ENCODE data around the gene DGKQ. TPM values are rescaled to one million over a fixed set of nuclear protein-coding genes. Genes with fewer than 3 reads are reported as not detected.

The DGKQ gene
- total and polyA plus RNA-seq, 2 experiments from 2014 or later, result 4.0 to 22.4 TPM

DNA sequence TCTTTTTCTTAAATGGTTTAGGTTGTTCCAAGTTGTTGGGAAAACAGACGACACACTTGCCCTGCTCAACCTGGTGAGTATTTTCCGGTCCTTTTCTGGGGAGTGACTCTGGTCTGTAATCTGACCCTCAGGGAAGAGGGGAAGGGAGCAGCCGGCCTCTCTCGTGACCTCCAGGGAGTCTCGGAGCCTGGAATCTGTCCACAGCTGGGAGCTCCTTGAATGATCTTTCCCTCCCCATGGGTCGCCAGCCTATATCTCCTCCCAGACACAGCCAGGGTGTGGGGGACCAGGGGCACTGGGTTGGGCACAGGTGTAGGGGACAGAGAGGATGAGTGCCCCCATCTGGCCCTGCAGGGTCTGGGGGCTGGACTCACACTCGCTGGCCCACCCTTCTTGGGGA, 22.2 kb downstream of the DGKQ start (continued):
- TF ChIP-seq, protein P1, sequence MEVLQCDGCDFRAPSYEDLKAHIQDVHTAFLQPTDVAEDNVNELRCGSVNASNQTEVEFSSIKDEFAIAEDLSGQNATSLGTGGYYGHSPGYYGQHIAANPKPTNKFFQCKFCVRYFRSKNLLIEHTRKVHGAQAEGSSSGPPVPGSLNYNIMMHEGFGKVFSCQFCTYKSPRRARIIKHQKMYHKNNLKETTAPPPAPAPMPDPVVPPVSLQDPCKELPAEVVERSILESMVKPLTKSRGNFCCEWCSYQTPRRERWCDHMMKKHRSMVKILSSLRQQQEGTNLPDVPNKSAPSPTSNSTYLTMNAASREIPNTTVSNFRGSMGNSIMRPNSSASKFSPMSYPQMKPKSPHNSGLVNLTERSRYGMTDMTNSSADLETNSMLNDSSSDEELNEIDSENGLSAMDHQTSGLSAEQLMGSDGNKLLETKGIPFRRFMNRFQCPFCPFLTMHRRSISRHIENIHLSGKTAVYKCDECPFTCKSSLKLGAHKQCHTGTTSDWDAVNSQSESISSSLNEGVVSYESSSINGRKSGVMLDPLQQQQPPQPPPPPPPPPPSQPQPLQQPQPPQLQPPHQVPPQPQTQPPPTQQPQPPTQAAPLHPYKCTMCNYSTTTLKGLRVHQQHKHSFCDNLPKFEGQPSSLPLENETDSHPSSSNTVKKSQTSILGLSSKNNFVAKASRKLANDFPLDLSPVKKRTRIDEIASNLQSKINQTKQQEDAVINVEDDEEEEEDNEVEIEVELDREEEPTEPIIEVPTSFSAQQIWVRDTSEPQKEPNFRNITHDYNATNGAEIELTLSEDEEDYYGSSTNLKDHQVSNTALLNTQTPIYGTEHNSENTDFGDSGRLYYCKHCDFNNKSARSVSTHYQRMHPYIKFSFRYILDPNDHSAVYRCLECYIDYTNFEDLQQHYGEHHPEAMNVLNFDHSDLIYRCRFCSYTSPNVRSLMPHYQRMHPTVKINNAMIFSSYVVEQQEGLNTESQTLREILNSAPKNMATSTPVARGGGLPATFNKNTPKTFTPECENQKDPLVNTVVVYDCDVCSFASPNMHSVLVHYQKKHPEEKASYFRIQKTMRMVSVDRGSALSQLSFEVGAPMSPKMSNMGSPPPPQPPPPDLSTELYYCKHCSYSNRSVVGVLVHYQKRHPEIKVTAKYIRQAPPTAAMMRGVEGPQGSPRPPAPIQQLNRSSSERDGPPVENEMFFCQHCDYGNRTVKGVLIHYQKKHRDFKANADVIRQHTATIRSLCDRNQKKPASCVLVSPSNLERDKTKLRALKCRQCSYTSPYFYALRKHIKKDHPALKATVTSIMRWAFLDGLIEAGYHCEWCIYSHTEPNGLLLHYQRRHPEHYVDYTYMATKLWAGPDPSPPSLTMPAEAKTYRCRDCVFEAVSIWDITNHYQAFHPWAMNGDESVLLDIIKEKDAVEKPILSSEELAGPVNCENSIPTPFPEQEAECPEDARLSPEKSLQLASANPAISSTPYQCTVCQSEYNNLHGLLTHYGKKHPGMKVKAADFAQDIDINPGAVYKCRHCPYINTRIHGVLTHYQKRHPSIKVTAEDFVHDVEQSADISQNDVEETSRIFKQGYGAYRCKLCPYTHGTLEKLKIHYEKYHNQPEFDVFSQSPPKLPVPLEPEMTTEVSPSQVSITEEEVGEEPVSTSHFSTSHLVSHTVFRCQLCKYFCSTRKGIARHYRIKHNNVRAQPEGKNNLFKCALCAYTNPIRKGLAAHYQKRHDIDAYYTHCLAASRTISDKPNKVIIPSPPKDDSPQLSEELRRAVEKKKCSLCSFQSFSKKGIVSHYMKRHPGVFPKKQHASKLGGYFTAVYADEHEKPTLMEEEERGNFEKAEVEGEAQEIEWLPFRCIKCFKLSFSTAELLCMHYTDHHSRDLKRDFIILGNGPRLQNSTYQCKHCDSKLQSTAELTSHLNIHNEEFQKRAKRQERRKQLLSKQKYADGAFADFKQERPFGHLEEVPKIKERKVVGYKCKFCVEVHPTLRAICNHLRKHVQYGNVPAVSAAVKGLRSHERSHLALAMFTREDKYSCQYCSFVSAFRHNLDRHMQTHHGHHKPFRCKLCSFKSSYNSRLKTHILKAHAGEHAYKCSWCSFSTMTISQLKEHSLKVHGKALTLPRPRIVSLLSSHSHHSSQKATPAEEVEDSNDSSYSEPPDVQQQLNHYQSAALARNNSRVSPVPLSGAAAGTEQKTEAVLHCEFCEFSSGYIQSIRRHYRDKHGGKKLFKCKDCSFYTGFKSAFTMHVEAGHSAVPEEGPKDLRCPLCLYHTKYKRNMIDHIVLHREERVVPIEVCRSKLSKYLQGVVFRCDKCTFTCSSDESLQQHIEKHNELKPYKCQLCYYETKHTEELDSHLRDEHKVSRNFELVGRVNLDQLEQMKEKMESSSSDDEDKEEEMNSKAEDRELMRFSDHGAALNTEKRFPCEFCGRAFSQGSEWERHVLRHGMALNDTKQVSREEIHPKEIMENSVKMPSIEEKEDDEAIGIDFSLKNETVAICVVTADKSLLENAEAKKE (CRISPR knock-in tag; IDR thresholded peaks at IDR 0.05), result no peak
- TF ChIP-seq, protein P2, sequence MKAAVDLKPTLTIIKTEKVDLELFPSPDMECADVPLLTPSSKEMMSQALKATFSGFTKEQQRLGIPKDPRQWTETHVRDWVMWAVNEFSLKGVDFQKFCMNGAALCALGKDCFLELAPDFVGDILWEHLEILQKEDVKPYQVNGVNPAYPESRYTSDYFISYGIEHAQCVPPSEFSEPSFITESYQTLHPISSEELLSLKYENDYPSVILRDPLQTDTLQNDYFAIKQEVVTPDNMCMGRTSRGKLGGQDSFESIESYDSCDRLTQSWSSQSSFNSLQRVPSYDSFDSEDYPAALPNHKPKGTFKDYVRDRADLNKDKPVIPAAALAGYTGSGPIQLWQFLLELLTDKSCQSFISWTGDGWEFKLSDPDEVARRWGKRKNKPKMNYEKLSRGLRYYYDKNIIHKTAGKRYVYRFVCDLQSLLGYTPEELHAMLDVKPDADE (IDR thresholded peaks at IDR 0.05), result no peak
- no peak for TF ChIP-seq EZH2 (IDR thresholded peaks at IDR 0.05; ENCODE audit: low read depth, unreplicated experiment)
- TF ChIP-seq CREB1 (CRISPR knock-in tag; IDR thresholded peaks at IDR 0.05; ENCODE audit: low read depth), result no peak
- TF ChIP-seq NANOG (IDR thresholded peaks at IDR 0.05; ENCODE audit: borderline replicate concordance), result no peak
- no peak for TF ChIP-seq ZNF114 (CRISPR knock-in tag; IDR thresholded peaks at IDR 0.05)
- no peak for TF ChIP-seq EZH2phosphoT487 (IDR thresholded peaks at IDR 0.05; ENCODE audit: unreplicated experiment)
- TF ChIP-seq ZNF331 (CRISPR knock-in tag; IDR thresholded peaks at IDR 0.05; ENCODE audit: low read depth), result no peak
- TF ChIP-seq, protein P3, sequence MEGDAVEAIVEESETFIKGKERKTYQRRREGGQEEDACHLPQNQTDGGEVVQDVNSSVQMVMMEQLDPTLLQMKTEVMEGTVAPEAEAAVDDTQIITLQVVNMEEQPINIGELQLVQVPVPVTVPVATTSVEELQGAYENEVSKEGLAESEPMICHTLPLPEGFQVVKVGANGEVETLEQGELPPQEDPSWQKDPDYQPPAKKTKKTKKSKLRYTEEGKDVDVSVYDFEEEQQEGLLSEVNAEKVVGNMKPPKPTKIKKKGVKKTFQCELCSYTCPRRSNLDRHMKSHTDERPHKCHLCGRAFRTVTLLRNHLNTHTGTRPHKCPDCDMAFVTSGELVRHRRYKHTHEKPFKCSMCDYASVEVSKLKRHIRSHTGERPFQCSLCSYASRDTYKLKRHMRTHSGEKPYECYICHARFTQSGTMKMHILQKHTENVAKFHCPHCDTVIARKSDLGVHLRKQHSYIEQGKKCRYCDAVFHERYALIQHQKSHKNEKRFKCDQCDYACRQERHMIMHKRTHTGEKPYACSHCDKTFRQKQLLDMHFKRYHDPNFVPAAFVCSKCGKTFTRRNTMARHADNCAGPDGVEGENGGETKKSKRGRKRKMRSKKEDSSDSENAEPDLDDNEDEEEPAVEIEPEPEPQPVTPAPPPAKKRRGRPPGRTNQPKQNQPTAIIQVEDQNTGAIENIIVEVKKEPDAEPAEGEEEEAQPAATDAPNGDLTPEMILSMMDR (conservative IDR thresholded peaks at IDR 0.05; ENCODE audit: low read depth in 2 of 2), result no peak

All from GM23338 (cell line).